K562 (cell line): ENCODE data around the gene OSBPL1A. TPM values are rescaled to one million over a fixed set of nuclear protein-coding genes. Genes with fewer than 3 reads are reported as not detected.

Experiments
- ATAC-seq: fragments of 200-7000 bp; cut with Tn5 transposase; 3 replicates; pipeline ENCODE4 v1.9.1; 2020; ENCODE audit warnings: moderate library complexity
- BruUV-seq: library from RNA; stranded (reverse); fragments of 400-500 nt; replicated peaks from 2 replicates; lab custom pipeline; 2021; lab: Mats Ljungman, UMichigan
- CTCF ChIA-PET: fragments of 300-600 bp; formaldehyde crosslinking; extraction: SDS; loops from one replicate; lab custom pipeline; 2021; ENCODE audit warnings: low intra/inter-chr PET ratio; lab: Yijun Ruan, JAX
- POLR2A ChIA-PET: fragments of 300-600, 350-650 bp; sonication (Branson Sonifier 250); formaldehyde crosslinking; extraction: SDS; loops from one replicate; lab custom pipeline; 2021; ENCODE audit warnings: antibody characterized with exemption, inconsistent platforms; lab: Yijun Ruan, JAX
- DNase-seq, 4 experiments: peaks; one replicate each; pipeline versions ENCODE4 v3.0.0 to v3.0.0-alpha.2; 2011 to 2018; ENCODE audit warnings: low spot score in 3 of 4, mixed read lengths in 3 of 4; ENCODE audit errors: extremely low read depth in 1 of 4
- FAIRE-seq: peaks from 2 replicates; lab custom pipeline; 2011; peaks lifted over from hg19 to GRCh38; lab: Jason Lieb, UNC
- H2AFZ ChIP-seq: 2 replicates; pipeline ENCODE4 v1.6.0; 2011; ENCODE audit warnings: low read depth, low read length, control low read depth, inconsistent platforms
- H3K27ac ChIP-seq: fragments of 200-600 bp; 3 replicates; pipeline ENCODE4 v1.8.0; 2011; ENCODE audit warnings: low read depth, mild to moderate bottlenecking, control low read depth, inconsistent platforms, low read length, moderate library complexity, mixed read lengths; ENCODE audit errors: extremely low read depth
- H3K27me3 ChIP-seq, 2 experiments: fragments of 300-600 bp in 1 of 2; 2 replicates in 1 of 2; 3 replicates in 1 of 2; pipeline versions ENCODE4 v1.6.0 to v1.8.0; 2011; ENCODE audit warnings: inconsistent platforms in 2 of 2, low read length in 2 of 2, mild to moderate bottlenecking in 1 of 2, mixed read lengths in 1 of 2, moderate library complexity in 1 of 2; ENCODE audit not compliant: control insufficient read depth in 2 of 2, insufficient read depth in 2 of 2
- H3K36me3 ChIP-seq: fragments of 300-600 bp; 3 replicates; pipeline ENCODE4 v1.8.0; 2011; ENCODE audit warnings: mild to moderate bottlenecking, low read length, inconsistent platforms; ENCODE audit not compliant: control insufficient read depth, insufficient read depth
- H3K4me1 ChIP-seq, 2 experiments: fragments of 200-600 bp in 1 of 2; replicated peaks in 1 of 2; 2 replicates in 1 of 2; 3 replicates in 1 of 2; pipeline versions ENCODE4 v1.5.1 to v1.8.0; 2011; ENCODE audit warnings: inconsistent platforms in 2 of 2, low read length in 2 of 2, mild to moderate bottlenecking in 1 of 2, mixed read lengths in 1 of 2, moderate library complexity in 1 of 2; ENCODE audit not compliant: control insufficient read depth in 2 of 2, insufficient read depth in 2 of 2
- H3K4me2 ChIP-seq: 2 replicates; pipeline ENCODE4 v1.6.1; 2011; ENCODE audit warnings: low read length, control low read depth, inconsistent platforms, mixed read lengths; ENCODE audit not compliant: insufficient read depth
- H3K4me3 ChIP-seq: fragments of 200-600 bp; sonication (generic), shearing (Covaris generic); 2 replicates; pipeline ENCODE4 v1.5.1; 2016; ENCODE audit warnings: control low read depth, inconsistent platforms
- H3K79me2 ChIP-seq: fragments of 200-600 bp; 3 replicates; pipeline ENCODE4 v1.8.0; 2011; ENCODE audit warnings: low read length, inconsistent platforms; ENCODE audit not compliant: control insufficient read depth, insufficient read depth
- H3K9ac ChIP-seq, 2 experiments: 2 replicates each; pipeline versions ENCODE4 v1.6.0 to v1.6.1; 2011; ENCODE audit warnings: low read depth in 2 of 2, low read length in 2 of 2, control low read depth in 1 of 2, inconsistent platforms in 1 of 2, mild to moderate bottlenecking in 1 of 2, mixed read lengths in 1 of 2; ENCODE audit not compliant: insufficient read depth in 1 of 2
- H3K9me1 ChIP-seq: one replicate; pipeline ENCODE4 v1.6.0; 2011; ENCODE audit warnings: inconsistent platforms, mild to moderate bottlenecking, low read length, moderate library complexity; ENCODE audit not compliant: control insufficient read depth, insufficient read depth
- H3K9me3 ChIP-seq: replicated peaks from 2 replicates; pipeline ENCODE4 v1.5.1; 2011; ENCODE audit warnings: low read depth, low read length, inconsistent platforms; ENCODE audit not compliant: control insufficient read depth, insufficient read depth
- H4K20me1 ChIP-seq: replicated peaks from 2 replicates; pipeline ENCODE4 v1.6.1; 2011; ENCODE audit warnings: low read length, inconsistent platforms, mixed read lengths; ENCODE audit not compliant: control insufficient read depth, insufficient read depth
- HDAC3 ChIP-seq: fragments of 450-650 bp; IDR thresholded peaks from 2 replicates; pipeline ENCODE4 v1.6.1; 2018; ENCODE audit warnings: borderline replicate concordance, mild to moderate bottlenecking, moderate library complexity; ENCODE audit not compliant: partially characterized antibody
- KAT8 ChIP-seq: fragments of 450-650 bp; IDR thresholded peaks from 2 replicates; pipeline ENCODE4 v1.6.1; 2016; ENCODE audit warnings: low read depth, mild to moderate bottlenecking
- LEF1 ChIP-seq: fragments of 450-650 bp; IDR thresholded peaks from 2 replicates; pipeline ENCODE4 v1.6.1; 2016; ENCODE audit warnings: mild to moderate bottlenecking
- MBD1 ChIP-seq: fragments of 250-450 bp; sonication (Bioruptor Pico); IDR thresholded peaks from 2 replicates; pipeline ENCODE4 v1.8.0; 2022; ENCODE audit warnings: inconsistent platforms
- MCM7 ChIP-seq, 2 experiments: fragments of 450-650 bp; IDR thresholded peaks; 2 replicates each; pipeline ENCODE4 v1.6.1; 2016 to 2018
- MEF2A ChIP-seq: IDR thresholded peaks from 2 replicates; pipeline ENCODE4 v1.6.1; 2011; ENCODE audit warnings: low read depth, mild to moderate bottlenecking, low read length, moderate library complexity; ENCODE audit not compliant: control insufficient read depth
- NFE2 ChIP-seq: IDR thresholded peaks from 2 replicates; pipeline ENCODE4 v1.6.1; 2014; ENCODE audit warnings: antibody characterized with exemption, low read depth
- NR2C2 ChIP-seq, 2 experiments: fragments of 200-800 bp in 1 of 2; sonication (Bioruptor generic) in 1 of 2; sonication (generic) in 1 of 2; formaldehyde crosslinking in 1 of 2; IDR thresholded peaks; 2 replicates each; pipeline versions ENCODE4 v1.6.1 to v1.8.0; 2016 to 2022; ENCODE audit warnings: mild to moderate bottlenecking in 1 of 2, missing compliant biosample characterization in 1 of 2, missing genetic modification characterization in 1 of 2, missing genetic modification reagents in 1 of 2
- POLR2A ChIP-seq: fragments of 450-650 bp; conservative IDR thresholded peaks from 2 replicates; pipeline ENCODE4 v1.6.1; 2016
- SLC30A9 ChIP-seq: fragments of 250-450 bp; sonication (Bioruptor Pico); IDR thresholded peaks from 2 replicates; pipeline ENCODE4 v1.8.0; 2022; ENCODE audit warnings: mild to moderate bottlenecking, moderate library complexity
- TBL1XR1 ChIP-seq, 2 experiments: IDR thresholded peaks; 2 replicates each; pipeline ENCODE4 v1.6.1; 2012; ENCODE audit warnings: improper control_type of control experiment in 2 of 2, low read length in 2 of 2, mild to moderate bottlenecking in 1 of 2
- TFE3 ChIP-seq: fragments of 450-650 bp; formaldehyde crosslinking; IDR thresholded peaks from 2 replicates; pipeline ENCODE4 v1.4.0; 2020; ENCODE audit warnings: mild to moderate bottlenecking, mixed read lengths
- ZNF280A ChIP-seq: fragments of 450-650 bp; IDR thresholded peaks from 2 replicates; pipeline ENCODE4 v1.6.1; 2018; ENCODE audit warnings: mild to moderate bottlenecking, low read depth; ENCODE audit not compliant: partially characterized antibody
- ZNF830 ChIP-seq: fragments of 250-450 bp; sonication (Bioruptor Pico); IDR thresholded peaks from 2 replicates; pipeline ENCODE4 v1.5.0; 2021; ENCODE audit warnings: mild to moderate bottlenecking
- WGBS: fragments of 100-300 bp; shearing (Covaris generic); methylation state at CpG from one replicate; pipeline ENCODE4 v1.1.6; 2016; ENCODE audit warnings: low coverage, mixed read lengths; ENCODE audit not compliant: insufficient coverage; ENCODE audit errors: missing lambda C conversion rate; 5-methylcytosine and 5-hydroxymethylcytosine counted together
- in situ Hi-C: fragments of 300-500 bp; cut with MboI; formaldehyde crosslinking; loops from 4 replicates; pipeline ENCODE4 v1.15.0; 2018; ENCODE audit warnings: inconsistent platforms, mixed read lengths
- intact Hi-C: fragments of 100-400 bp; cut with micrococcal nuclease; formaldehyde crosslinking; loops from 2 replicates; pipeline ENCODE4 v1.14.2; 2022
- polyA plus RNA-seq, 8 experiments: library from polyadenylated mRNA; depleted of rRNA in 4 of 8; stranded (reverse) in 5 of 8; unstranded in 3 of 8; fragments of >200 nt; fragmentation: Nextera tagmentation in 2 of 8; fragmentation: Illumina TruSeq in 1 of 8; extraction: Ambion mirVana in 2 of 8; extraction: Trizol in 1 of 8; gene quantifications; 2 replicates each; pipeline versions ENCODE4 v1.2.1 to v1.2.3, GENCODE V29; 2011 to 2014; ENCODE audit warnings: inconsistent platforms in 1 of 8, missing spikeins in 1 of 8
- total RNA-seq, 7 experiments: library from RNA; depleted of rRNA in 6 of 7; stranded (reverse); fragments of >200 nt in 6 of 7; fragmentation: Illumina TruSeq in 2 of 7; extraction: Trizol in 2 of 7; gene quantifications; 2 replicates each; pipeline versions ENCODE4 v1.2.1 to v1.2.3, GENCODE V29; 2011 to 2021; ENCODE audit warnings: low replicate concordance in 1 of 7

The OSBPL1A gene
- total and polyA plus RNA-seq, 9 of the 15 experiments (the other 6 are each of a cell fraction or from before 2014, with no cell fraction given), result 0.40 to 0.49 TPM; not detected in 7

GRCh38 chr18:24373328-24373727 lies 24.3 kb downstream of the OSBPL1A start:
- WGBS, result 0% methylated on average over 1 of the region's 1 CpG
- Histone ChIP-seq H3K9me1 (no peaks in the 10 kb centered on the region), H3K4me1 (no peaks in the 10 kb centered on the region), H3K9me3 (no peaks in the 10 kb centered on the region)
- no peak for FAIRE-seq
- CTCF ChIA-PET, result no interaction called here
- DNase-seq, result no peak
- TF ChIP-seq HDAC3 (no peak), MEF2A (no peak), TFE3 (CRISPR knock-in tag) (no peak), TBL1XR1 (IDR thresholded peaks at IDR 0.05; ENCODE audit: low read length in 2 of 2) (no peak), ZNF280A (no peak), SLC30A9 (CRISPR knock-in tag) (no peak), MBD1 (CRISPR knock-in tag) (no peak), KAT8 (no peak), NR2C2 (CRISPR knock-in tag; IDR thresholded peaks at IDR 0.05) (no peak), NR2C2 (tag; IDR thresholded peaks at IDR 0.05) (no peak), POLR2A (no peak), MCM7 (IDR thresholded peaks at IDR 0.05) (no peak), LEF1 (no peak), ZNF830 (CRISPR knock-in tag) (no peak), NFE2 (no peak)
- TF ChIP-seq, all 486 proteins: peak for 0
- Histone ChIP-seq H3K4me3 (no peak overlapping the region), H3K9ac (no peak overlapping the region), H3K27me3 (0 out of 5 replicates have a peak, but pooled peaks cover 0 to 8% of the 10 kb centered on the region in 2 experiments), H3K27ac (no peak overlapping the region), H3K36me3 (no peaks in the 10 kb centered on the region), H3K4me2 (no peak overlapping the region), H3K79me2 (no peaks in the 10 kb centered on the region), H2AFZ (no peak overlapping the region), H4K20me1 (no peaks in the 10 kb centered on the region)
- no peak for ATAC-seq
- in situ Hi-C loops, result no loop called here
- BruUV-seq, result no TSS peak
- POLR2A ChIA-PET, result no interaction called here
- intact Hi-C loops, result no loop called here
